Left ventricle myocardium inferior (tissue), 1 donor: ENCODE data around the gene RYR2. TPM values are rescaled to one million over a fixed set of nuclear protein-coding genes. Genes with fewer than 3 reads are reported as not detected.

Experiments
- DNase-seq: peaks from one replicate; pipeline ENCODE4 v3.0.0-alpha.2; 2020
- H3K27ac ChIP-seq: fragments of 200-600 bp; replicated peaks from 2 replicates; pipeline ENCODE4 v1.8.0; 2021
- H3K27me3 ChIP-seq: fragments of 200-600 bp; 2 replicates; pipeline ENCODE4 v1.8.0; 2021; ENCODE audit warnings: low read depth
- H3K36me3 ChIP-seq: fragments of 200-600 bp; 2 replicates; pipeline ENCODE4 v1.8.0; 2021
- H3K4me1 ChIP-seq: fragments of 200-600 bp; 2 replicates; pipeline ENCODE4 v1.8.0; 2021
- H3K4me3 ChIP-seq: fragments of 200-600 bp; 2 replicates; pipeline ENCODE4 v1.8.0; 2021; ENCODE audit warnings: mild to moderate bottlenecking, moderate library complexity
- H3K9me3 ChIP-seq: fragments of 200-600 bp; replicated peaks from 2 replicates; pipeline ENCODE4 v1.8.0; 2021
- intact Hi-C: fragments of 100-400 bp; cut with micrococcal nuclease; formaldehyde crosslinking; loops from one replicate; pipeline ENCODE4 v1.11.0; 2022
- total RNA-seq: library from RNA; stranded (reverse); fragmentation: NEBNext Ultra II Directional; extraction: Animal tissue kit (Norgen Biotek cat#: 25700); gene quantifications from one replicate; pipeline ENCODE4 v1.2.1, GENCODE V29; 2021
- TF ChIP-seq, protein P1 (sequence below): fragments of 200-600 bp; IDR thresholded peaks from 2 replicates; pipeline ENCODE4 v1.8.0; 2021; ENCODE audit warnings: antibody characterized with exemption, mild to moderate bottlenecking, borderline replicate concordance
- donor health status: DM: no; HTN: yes; CAD: no; lungs with severe emphysema.

Gene RYR2
- total RNA-seq, 1 donor from 2014 or later: 783 TPM

- peak; percentile 52 for DNase-seq
- H3K27me3 ChIP-seq: peaks cover 47% of the 10 kb centered on the region
Observed at GRCh38 chr1:237042892-237043576, 1.1 kb downstream of the RYR2 start.

GRCh38 chr1:237043846-237044636 is 2.1 kb downstream of the RYR2 start:
- peaks cover 32% of the 10 kb centered on the region for H3K4me1 ChIP-seq
- H3K36me3 ChIP-seq: no peaks in the 10 kb centered on the region
- DNase-seq: peak; percentile 50
- peak overlapping the region; percentile 77 for H3K4me3 ChIP-seq
- peak overlapping the region; percentile 99 for H3K27ac ChIP-seq
- no peaks in the 10 kb centered on the region for H3K9me3 ChIP-seq
- peaks cover 47% of the 10 kb centered on the region for H3K27me3 ChIP-seq
- TF ChIP-seq, protein P1, sequence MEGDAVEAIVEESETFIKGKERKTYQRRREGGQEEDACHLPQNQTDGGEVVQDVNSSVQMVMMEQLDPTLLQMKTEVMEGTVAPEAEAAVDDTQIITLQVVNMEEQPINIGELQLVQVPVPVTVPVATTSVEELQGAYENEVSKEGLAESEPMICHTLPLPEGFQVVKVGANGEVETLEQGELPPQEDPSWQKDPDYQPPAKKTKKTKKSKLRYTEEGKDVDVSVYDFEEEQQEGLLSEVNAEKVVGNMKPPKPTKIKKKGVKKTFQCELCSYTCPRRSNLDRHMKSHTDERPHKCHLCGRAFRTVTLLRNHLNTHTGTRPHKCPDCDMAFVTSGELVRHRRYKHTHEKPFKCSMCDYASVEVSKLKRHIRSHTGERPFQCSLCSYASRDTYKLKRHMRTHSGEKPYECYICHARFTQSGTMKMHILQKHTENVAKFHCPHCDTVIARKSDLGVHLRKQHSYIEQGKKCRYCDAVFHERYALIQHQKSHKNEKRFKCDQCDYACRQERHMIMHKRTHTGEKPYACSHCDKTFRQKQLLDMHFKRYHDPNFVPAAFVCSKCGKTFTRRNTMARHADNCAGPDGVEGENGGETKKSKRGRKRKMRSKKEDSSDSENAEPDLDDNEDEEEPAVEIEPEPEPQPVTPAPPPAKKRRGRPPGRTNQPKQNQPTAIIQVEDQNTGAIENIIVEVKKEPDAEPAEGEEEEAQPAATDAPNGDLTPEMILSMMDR: no peak
- intact Hi-C loops: no loop called here

More at GRCh38 chr1:237042892-237043576, 1.1 kb downstream of the RYR2 start:
- Histone ChIP-seq H3K4me3 (peak overlapping the region; percentile 77), H3K27ac (peak overlapping the region; percentile 99), H3K9me3 (no peaks in the 10 kb centered on the region), H3K36me3 (no peaks in the 10 kb centered on the region), H3K4me1 (peaks cover 33% of the 10 kb centered on the region)
- TF ChIP-seq, protein P1: no peak
- intact Hi-C loops: no loop called here

DNA sequence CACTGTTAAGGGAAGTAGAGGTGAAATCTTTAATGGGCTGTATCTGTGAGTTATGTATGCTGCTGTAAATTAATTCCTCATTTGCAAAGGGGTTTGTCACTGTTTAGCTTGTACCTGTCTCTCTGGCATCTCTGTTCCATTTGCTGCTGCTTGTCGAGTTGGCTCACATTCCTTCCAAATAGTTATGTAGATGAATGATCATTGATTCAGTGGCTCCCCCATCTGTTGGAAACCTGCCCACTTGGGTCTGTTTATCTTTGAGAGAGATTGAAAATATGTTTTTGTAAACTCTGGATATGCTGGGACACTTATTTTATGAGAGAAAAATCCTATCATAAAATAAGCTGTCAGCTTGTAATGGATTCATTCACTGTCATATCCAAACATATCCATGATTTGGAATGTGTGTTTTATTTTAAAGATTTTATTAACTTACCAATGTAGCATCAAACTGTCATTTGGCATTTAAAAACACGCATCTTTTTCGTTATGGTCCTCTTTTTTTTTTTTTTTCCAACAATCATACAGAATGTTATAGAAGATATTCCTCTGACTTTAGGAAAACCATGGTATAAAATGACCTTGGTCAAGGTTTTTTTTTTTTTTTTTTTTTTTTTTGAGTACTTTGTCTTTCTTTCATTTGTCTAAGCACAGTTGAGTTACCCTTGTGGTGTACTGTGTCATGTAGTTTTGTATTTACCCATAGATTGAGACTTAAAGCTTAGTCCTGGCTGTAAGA is 3.5 kb downstream of the RYR2 start:
- Histone ChIP-seq H3K4me3 (peak overlapping the region; percentile 77), H3K27me3 (peaks cover 47% of the 10 kb centered on the region)
- intact Hi-C loops: no loop called here

GRCh38 chr1:237048803-237049202 is 6.8 kb downstream of the RYR2 start:
- Histone ChIP-seq H3K9me3 (no peaks in the 10 kb centered on the region), H3K27me3 (peaks cover 19% of the 10 kb centered on the region), H3K4me1 (peaks cover 42% of the 10 kb centered on the region), H3K36me3 (no peaks in the 10 kb centered on the region), H3K27ac (peak overlapping the region; percentile 99), H3K4me3 (peak overlapping the region; percentile 77)
- no peak for DNase-seq
- intact Hi-C loops: no loop called here
- TF ChIP-seq, protein P1: no peak

More for the DNA sequence above, 3.5 kb downstream of the RYR2 start:
- H3K27ac ChIP-seq: peak overlapping the region; percentile 99
- DNase-seq: no peak
- H3K36me3 ChIP-seq: no peaks in the 10 kb centered on the region
- TF ChIP-seq, protein P1: no peak
- H3K9me3 ChIP-seq: no peaks in the 10 kb centered on the region
- H3K4me1 ChIP-seq: peaks cover 38% of the 10 kb centered on the region

- intact Hi-C loops: no loop called here
- Histone ChIP-seq H3K27ac (peak overlapping the region; percentile 99), H3K27me3 (peaks cover 12% of the 10 kb centered on the region), H3K9me3 (no peaks in the 10 kb centered on the region), H3K36me3 (no peaks in the 10 kb centered on the region), H3K4me3 (peak overlapping the region; percentile 77), H3K4me1 (peaks cover 48% of the 10 kb centered on the region)
- DNase-seq: no peak
- TF ChIP-seq, protein P1: no peak
Observed at GRCh38 chr1:237050185-237050584, 8.2 kb downstream of the RYR2 start.
